RKO (cell line): Measurements from ENCODE around the gene IL17B.

Experiments
- DNase-seq: peaks from one replicate; pipeline ENCODE4 v3.0.0-alpha.2; 2016; ENCODE audit warnings: low spot score

The IL17B gene

GRCh38 chr5:149414405-149415065 lies 35.4 kb upstream of the IL17B start:
- DNase-seq, result no peak

- no peak for DNase-seq
Measured at GRCh38 chr5:149413477-149414210, 34.6 kb upstream of the IL17B start.

GRCh38 chr5:149412783-149413476 lies 33.8 kb upstream of the IL17B start:
- no peak for DNase-seq

GRCh38 chr5:149411738-149412519 lies 32.8 kb upstream of the IL17B start:
- no peak for DNase-seq

GRCh38 chr5:149410721-149411432 lies 31.8 kb upstream of the IL17B start:
- DNase-seq, result no peak

GRCh38 chr5:149410071-149410470 lies 31.0 kb upstream of the IL17B start:
- no peak for DNase-seq

- DNase-seq, result no peak
Measured at GRCh38 chr5:149409268-149409948, 30.3 kb upstream of the IL17B start.

- no peak for DNase-seq
Measured at GRCh38 chr5:149408252-149409099, 29.4 kb upstream of the IL17B start.

GRCh38 chr5:149407323-149408251 lies 28.5 kb upstream of the IL17B start:
- no peak for DNase-seq

- DNase-seq, result no peak
Measured at GRCh38 chr5:149406979-149407306, 27.9 kb upstream of the IL17B start.

GRCh38 chr5:149406203-149406978 lies 27.3 kb upstream of the IL17B start:
- DNase-seq, result no peak

GRCh38 chr5:149405550-149406202 lies 26.6 kb upstream of the IL17B start:
- DNase-seq, result no peak

- no peak for DNase-seq
Measured at GRCh38 chr5:149404746-149405549, 25.9 kb upstream of the IL17B start.

- DNase-seq, result no peak
Measured at GRCh38 chr5:149403923-149404745, 25.0 kb upstream of the IL17B start.

GRCh38 chr5:149402291-149402690 lies 23.2 kb upstream of the IL17B start:
- no peak for DNase-seq

GRCh38 chr5:149401051-149401450 lies 22.0 kb upstream of the IL17B start:
- no peak for DNase-seq
